ENCODE measurements around the gene ZNF502. TPM values are rescaled to one million over a fixed set of nuclear protein-coding genes. Genes with fewer than 3 reads are reported as not detected.

Gene ZNF502
- total RNA-seq, 2 experiments from 2014 or later = 2.0 to 2.3 TPM

Other genes starting within 250 kb of the ZNF502 start
- gene ZNF445, start 235.0 kb upstream of the ZNF502 start, total RNA-seq = 10 to 100 TPM; 16.3 to 18.4 TPM
- 1 to 10 TPM; 4.0 to 4.7 TPM for gene ZKSCAN7, start 157.5 kb upstream of the ZNF502 start, total RNA-seq
- 1 to 10 TPM; 1.0 to 1.2 TPM for gene ZNF660, start 127.7 kb upstream of the ZNF502 start, total RNA-seq
- gene ZNF197, start 87.6 kb upstream of the ZNF502 start, total RNA-seq = 10 to 100 TPM; 10.6 to 11.6 TPM
- 1 to 10 TPM; 5.4 to 5.8 TPM for gene ZNF35, start 63.9 kb upstream of the ZNF502 start, total RNA-seq
- gene ZNF501, start 17.0 kb downstream of the ZNF502 start, total RNA-seq = 1 to 10 TPM; 2.7 to 3.2 TPM
- 10 to 100 TPM; 36.6 to 39.1 TPM for gene KIAA1143, start 49.0 kb downstream of the ZNF502 start, total RNA-seq
- 10 to 100 TPM; 38.1 to 41.9 TPM for gene KIF15, start 49.1 kb downstream of the ZNF502 start, total RNA-seq
- gene TMEM42, start 149.3 kb downstream of the ZNF502 start, total RNA-seq = 10 to 100 TPM; 11.3 to 11.8 TPM
- gene TGM4, start 161.9 kb downstream of the ZNF502 start, total RNA-seq = not detected

Measured in activated CD8-positive, alpha-beta T cell treated with anti-CD3 and anti-CD28 coated beads for 36 hours (primary cell).